PFSK-1 (cell line): ENCODE measurements around the gene OLFM2.

Experiments
- FOXP2 ChIP-seq: optimal IDR thresholded peaks from 2 replicates; pipeline ENCODE3; 2011; ENCODE audit warnings: borderline replicate concordance, control low read depth, inconsistent platforms; ENCODE audit not compliant: insufficient read depth; ENCODE audit errors: extremely low read length, extremely low read depth
- POLR2AphosphoS5 ChIP-seq: IDR thresholded peaks from 2 replicates; pipeline ENCODE4 v1.6.1; 2012; ENCODE audit warnings: low read depth, mild to moderate bottlenecking, control low read depth, low read length, moderate library complexity
- REST ChIP-seq, 2 experiments: IDR thresholded peaks; 2 replicates each; pipeline versions ENCODE4 v1.6.1 to v1.8.0; 2011 to 2012; ENCODE audit warnings: low read depth in 2 of 2, low read length in 2 of 2, control low read depth in 1 of 2, inconsistent platforms in 1 of 2, mild to moderate bottlenecking in 1 of 2, moderate library complexity in 1 of 2; ENCODE audit not compliant: insufficient read depth in 1 of 2
- SIN3A ChIP-seq: IDR thresholded peaks from 2 replicates; pipeline ENCODE4 v1.6.1; 2012; ENCODE audit warnings: mild to moderate bottlenecking, low read length, moderate library complexity, borderline replicate concordance; ENCODE audit not compliant: insufficient read depth
- TAF1 ChIP-seq: IDR thresholded peaks from 2 replicates; pipeline ENCODE4 v1.6.1; 2012; ENCODE audit warnings: low read length, control low read depth, borderline replicate concordance; ENCODE audit not compliant: insufficient read depth

OLFM2 gene

GRCh38 chr19:9906475-9907087 is 29.7 kb downstream of the OLFM2 start:
- TF ChIP-seq POLR2AphosphoS5 (no peak), FOXP2 (no peak), SIN3A (no peak)

- no peak for TF ChIP-seq REST (IDR thresholded peaks at IDR 0.05; ENCODE audit: insufficient read depth in 1 of 2, low read depth in 2 of 2, low read length in 2 of 2)
- no peak for TF ChIP-seq SIN3A
- no peak for TF ChIP-seq FOXP2
- no peak for TF ChIP-seq TAF1
- TF ChIP-seq POLR2AphosphoS5: no peak
Measured at GRCh38 chr19:9903336-9903735, 33.0 kb downstream of the OLFM2 start.

GRCh38 chr19:9901642-9902041 is 34.7 kb downstream of the OLFM2 start:
- TF ChIP-seq REST (IDR thresholded peaks at IDR 0.05; ENCODE audit: insufficient read depth in 1 of 2, low read depth in 2 of 2, low read length in 2 of 2) (no peak), POLR2AphosphoS5 (no peak)

- no peak for TF ChIP-seq FOXP2
Measured at GRCh38 chr19:9901020-9901419, 35.3 kb downstream of the OLFM2 start.

GRCh38 chr19:9891609-9892373 is 44.5 kb downstream of the OLFM2 start:
- TF ChIP-seq POLR2AphosphoS5: no peak
- TF ChIP-seq REST (IDR thresholded peaks at IDR 0.05; ENCODE audit: insufficient read depth in 1 of 2, low read depth in 2 of 2, low read length in 2 of 2): no peak
- no peak for TF ChIP-seq TAF1
- no peak for TF ChIP-seq FOXP2

- no peak for TF ChIP-seq TAF1
- TF ChIP-seq FOXP2: no peak
- no peak for TF ChIP-seq REST (IDR thresholded peaks at IDR 0.05; ENCODE audit: insufficient read depth in 1 of 2, low read depth in 2 of 2, low read length in 2 of 2)
- TF ChIP-seq SIN3A: no peak
- no peak for TF ChIP-seq POLR2AphosphoS5
Measured at GRCh38 chr19:9885077-9885552, 51.2 kb downstream of the OLFM2 start.
